Measurements from ENCODE around the gene KATNAL1. TPM values are rescaled to one million over a fixed set of nuclear protein-coding genes. Genes with fewer than 3 reads are reported as not detected.

The KATNAL1 gene
- total RNA-seq, 1 donor from 2014 or later = 7.5 TPM

DNA sequence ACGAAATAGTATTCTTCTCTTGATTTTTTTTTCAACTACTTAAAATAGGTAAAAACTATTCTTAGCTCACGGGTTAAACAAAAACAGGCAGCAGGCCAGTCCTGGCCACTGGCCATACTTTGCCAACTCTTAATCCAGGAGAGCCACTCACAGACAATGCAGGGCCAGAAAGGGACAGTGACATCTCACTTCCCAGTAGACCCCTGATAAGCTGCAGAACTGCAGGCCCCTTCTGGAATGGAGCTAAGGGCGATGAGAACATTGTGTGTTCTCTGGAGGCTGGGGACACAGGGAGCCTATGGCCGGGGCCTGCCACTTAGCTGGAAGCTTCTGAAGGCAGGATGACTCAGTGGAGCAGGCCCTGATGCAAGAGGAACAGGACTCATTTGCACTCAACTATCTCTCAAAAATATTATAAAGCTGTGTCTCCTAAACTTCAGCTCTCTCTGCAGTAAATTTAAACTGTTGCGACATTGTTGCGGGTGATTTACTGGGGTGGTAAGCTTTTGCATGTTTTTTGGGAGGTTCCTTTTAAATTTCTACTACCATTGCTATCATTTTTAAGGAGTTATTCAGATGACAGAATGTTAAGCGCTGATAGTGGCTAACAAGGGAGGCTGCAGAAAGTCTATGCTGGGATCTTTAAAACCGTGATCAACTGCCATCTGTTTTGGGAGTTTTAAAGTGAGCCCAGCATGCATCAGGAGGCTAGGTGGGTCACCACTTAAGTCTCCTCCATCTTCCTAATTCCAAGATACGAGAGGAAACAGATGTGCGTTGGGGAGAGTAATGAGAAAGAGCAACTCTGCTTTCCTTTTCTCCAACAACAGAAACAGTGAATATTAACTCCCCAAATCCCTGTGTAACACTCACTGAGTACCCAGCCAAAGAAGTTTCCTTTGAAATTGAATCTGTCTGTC lies 33.2 kb upstream of the KATNAL1 start:
- DNase-seq = no peak
- intact Hi-C loops (cut with micrococcal nuclease) = no loop called here
- no peak overlapping the region for H3K27ac Mint-ChIP-seq
- peaks cover 40% of the 10 kb centered on the region for H3K36me3 Mint-ChIP-seq (ENCODE audit: low read depth)
- peaks cover 15% of the 10 kb centered on the region for H3K4me1 Mint-ChIP-seq
- H3K27me3 Mint-ChIP-seq = no peaks in the 10 kb centered on the region
- H3K9me3 Mint-ChIP-seq = no peaks in the 10 kb centered on the region
- H3K4me3 Mint-ChIP-seq = no peak overlapping the region

DNA sequence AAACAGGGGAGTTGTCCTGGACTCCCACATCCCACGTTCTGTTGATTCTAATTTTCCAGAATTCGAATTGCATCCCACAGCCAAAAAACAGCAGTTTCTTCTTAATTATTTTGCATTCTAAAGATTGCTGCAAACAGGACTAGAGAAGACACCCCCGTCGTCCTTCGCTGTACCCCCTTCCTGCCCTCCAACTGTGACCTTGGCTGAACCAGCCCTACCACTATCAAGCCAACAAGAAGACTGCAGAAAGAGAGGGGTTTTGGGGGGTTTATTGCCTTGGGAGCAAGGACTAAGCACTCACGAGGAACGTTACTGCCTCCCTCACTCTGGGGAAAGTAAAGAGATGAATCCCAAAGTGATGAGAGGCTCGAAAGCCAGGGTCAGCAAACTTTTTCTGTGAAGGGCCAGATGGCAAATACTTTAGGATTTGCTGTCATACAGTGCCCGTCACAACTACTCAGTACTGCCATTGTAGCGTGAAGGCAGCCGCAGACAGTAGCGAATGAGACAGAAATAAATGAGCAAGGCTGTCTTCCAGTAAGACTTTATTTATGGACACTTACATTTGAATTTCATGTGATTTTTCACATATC lies 32.5 kb upstream of the KATNAL1 start:
- Mint-ChIP-seq H3K36me3 (ENCODE audit: low read depth) (peaks cover 34% of the 10 kb centered on the region), H3K9me3 (no peaks in the 10 kb centered on the region), H3K4me3 (no peak overlapping the region), H3K27me3 (no peaks in the 10 kb centered on the region), H3K27ac (no peak overlapping the region), H3K4me1 (peaks cover 8% of the 10 kb centered on the region)
- intact Hi-C loops (cut with micrococcal nuclease) = no loop called here
- no peak for DNase-seq

DNA sequence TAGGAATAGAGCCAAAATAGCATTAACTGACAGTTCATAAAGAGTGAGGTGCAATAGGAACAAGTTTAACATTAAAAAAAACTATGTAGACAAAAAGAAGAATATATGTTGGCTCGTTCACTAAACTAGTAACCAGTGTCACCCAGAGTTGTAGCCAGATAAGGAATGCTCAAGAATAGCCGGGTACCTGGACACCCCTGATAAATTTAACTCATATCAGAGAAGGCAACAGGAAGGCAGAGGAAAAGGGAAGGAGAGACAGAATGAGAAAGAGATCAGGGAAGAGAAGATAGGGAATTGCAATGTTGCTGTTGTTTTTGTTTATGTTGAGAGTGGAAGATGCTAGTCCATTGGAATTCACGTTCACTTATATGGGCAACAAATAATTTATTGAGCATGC lies 31.6 kb upstream of the KATNAL1 start:
- no peaks in the 10 kb centered on the region for H3K27me3 Mint-ChIP-seq
- H3K27ac Mint-ChIP-seq = no peak overlapping the region
- no peak for DNase-seq
- peaks cover 7% of the 10 kb centered on the region for H3K4me1 Mint-ChIP-seq
- no peak overlapping the region for H3K4me3 Mint-ChIP-seq
- no peaks in the 10 kb centered on the region for H3K9me3 Mint-ChIP-seq
- intact Hi-C loops (cut with micrococcal nuclease) = no loop called here
- peaks cover 34% of the 10 kb centered on the region for H3K36me3 Mint-ChIP-seq (ENCODE audit: low read depth)

DNA sequence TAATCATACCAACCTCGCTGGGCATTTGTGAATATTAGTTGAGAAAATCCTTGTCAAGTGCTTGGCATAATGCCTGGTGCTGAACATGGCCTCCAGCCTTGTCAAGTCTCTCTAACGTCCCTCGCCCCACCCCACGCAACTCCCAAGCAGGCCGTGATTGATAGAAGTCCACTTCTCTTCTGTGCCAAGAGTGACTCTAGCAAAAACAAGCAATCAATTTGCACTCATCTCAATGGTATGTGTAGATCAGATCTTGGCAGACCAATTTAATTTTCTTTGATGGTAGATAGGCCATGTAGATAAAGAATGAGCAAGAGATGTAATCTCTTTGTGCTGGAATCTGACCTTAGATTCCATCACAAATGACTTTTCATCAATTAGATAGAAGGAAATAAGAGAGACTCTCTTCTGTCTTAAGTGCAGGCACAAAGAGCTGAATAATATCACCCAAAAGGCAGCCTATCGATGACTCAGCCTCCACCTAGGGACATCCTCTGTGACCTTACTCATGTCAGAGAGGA lies 31.0 kb upstream of the KATNAL1 start:
- H3K27me3 Mint-ChIP-seq = no peaks in the 10 kb centered on the region
- no peak for DNase-seq
- intact Hi-C loops (cut with micrococcal nuclease) = no loop called here

DNA sequence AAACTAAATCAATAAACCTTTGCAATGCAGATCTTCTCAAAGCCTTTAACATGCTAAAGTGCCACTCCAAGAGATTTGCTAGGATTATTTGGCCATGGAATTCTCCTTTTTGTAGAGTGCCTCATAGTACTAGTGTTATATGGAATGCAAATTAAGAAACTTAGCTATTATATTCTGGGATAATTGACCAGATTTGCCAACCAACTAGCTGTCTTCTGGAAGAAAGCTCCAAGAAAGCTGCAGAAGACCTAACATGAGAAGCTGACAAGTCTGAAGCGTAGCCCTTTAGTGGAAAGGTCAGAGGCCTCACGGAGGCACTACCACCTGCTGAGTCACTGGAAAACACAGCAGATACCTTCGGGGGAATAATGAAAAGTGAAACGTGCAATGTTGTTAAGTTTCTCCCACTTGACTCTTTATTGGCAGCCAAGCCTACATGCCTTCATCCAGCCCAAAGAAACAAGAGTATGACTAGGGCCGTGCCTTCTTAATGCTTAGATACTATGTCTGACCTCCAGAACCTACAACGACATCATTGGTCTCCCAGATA lies 29.8 kb upstream of the KATNAL1 start:
- H3K36me3 Mint-ChIP-seq (ENCODE audit: low read depth) = peaks cover 25% of the 10 kb centered on the region
- H3K4me1 Mint-ChIP-seq = peaks cover 4% of the 10 kb centered on the region
- no peak for DNase-seq
- H3K9me3 Mint-ChIP-seq = no peaks in the 10 kb centered on the region
- H3K27ac Mint-ChIP-seq = no peak overlapping the region
- no peak overlapping the region for H3K4me3 Mint-ChIP-seq
- intact Hi-C loops (cut with micrococcal nuclease) = no loop called here
- no peaks in the 10 kb centered on the region for H3K27me3 Mint-ChIP-seq

More for the DNA sequence above, 31.0 kb upstream of the KATNAL1 start:
- no peaks in the 10 kb centered on the region for H3K9me3 Mint-ChIP-seq
- H3K27ac Mint-ChIP-seq = no peak overlapping the region
- no peak overlapping the region for H3K4me3 Mint-ChIP-seq
- peaks cover 5% of the 10 kb centered on the region for H3K4me1 Mint-ChIP-seq
- H3K36me3 Mint-ChIP-seq (ENCODE audit: low read depth) = peaks cover 31% of the 10 kb centered on the region

DNA sequence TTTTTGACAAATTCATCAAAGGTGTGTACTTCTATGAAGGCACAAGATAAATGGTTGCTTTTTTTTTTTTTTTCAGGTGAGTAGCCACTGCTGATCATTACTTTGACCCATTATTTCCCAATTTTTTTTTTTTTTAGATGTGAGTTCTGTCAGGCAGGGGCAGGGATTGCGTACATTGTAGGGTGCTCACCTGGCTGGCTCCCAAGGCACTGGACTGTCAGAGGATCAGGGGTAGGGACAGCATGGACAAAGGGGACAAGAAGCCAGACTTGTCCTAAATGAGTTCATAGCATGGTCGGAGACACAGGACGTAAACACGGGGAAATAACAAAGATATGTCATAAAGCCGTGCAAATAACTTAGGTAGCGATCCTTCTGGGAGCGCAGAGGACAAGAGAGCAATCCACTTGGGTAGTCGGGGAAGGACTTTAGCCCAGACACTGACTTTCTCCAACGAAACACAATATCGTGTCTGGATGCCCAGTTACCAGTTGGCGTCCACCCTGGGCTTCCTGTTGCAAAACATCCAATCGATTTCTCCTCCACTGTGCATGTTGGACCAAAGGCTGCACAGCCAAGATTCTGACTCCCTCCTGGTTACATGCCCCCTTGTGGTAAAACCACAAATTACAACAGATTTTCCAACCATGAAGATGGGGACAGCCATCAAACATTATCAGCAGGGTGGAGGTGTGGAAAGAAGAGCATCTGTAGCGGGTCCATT lies 27.5 kb upstream of the KATNAL1 start:
- peak; percentile 83 for DNase-seq
- Mint-ChIP-seq H3K27ac (no peak overlapping the region), H3K27me3 (no peaks in the 10 kb centered on the region), H3K9me3 (no peaks in the 10 kb centered on the region), H3K4me1 (peaks cover 6% of the 10 kb centered on the region), H3K36me3 (ENCODE audit: low read depth) (peaks cover 17% of the 10 kb centered on the region), H3K4me3 (no peak overlapping the region)
- intact Hi-C loops (cut with micrococcal nuclease) = loop anchor here (1.0 kb wide), 1 partner anchor 203 kb away; no protein-coding TSS in a partner anchor

DNA sequence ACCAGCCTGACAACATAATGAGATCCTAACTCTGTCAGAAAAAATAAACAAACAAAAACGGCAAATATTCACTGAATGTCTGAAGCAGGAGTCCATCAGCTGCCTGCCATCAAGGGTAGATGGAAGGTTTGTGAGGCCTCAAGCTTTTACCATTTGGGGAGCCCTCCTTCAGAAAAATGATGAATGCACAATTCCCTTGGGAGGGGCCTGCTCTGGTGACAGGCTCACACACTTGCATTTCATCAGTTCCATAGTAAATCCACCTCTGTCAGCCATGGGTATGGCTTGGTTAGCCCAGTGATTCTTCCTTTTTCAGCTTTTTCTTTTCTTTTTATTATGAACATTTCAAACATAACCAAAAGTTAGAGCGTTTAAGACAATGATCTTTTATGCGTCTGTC lies 26.3 kb upstream of the KATNAL1 start:
- Mint-ChIP-seq H3K27ac (no peak overlapping the region), H3K36me3 (ENCODE audit: low read depth) (peaks cover 8% of the 10 kb centered on the region), H3K9me3 (no peaks in the 10 kb centered on the region), H3K4me1 (peaks cover 9% of the 10 kb centered on the region), H3K27me3 (no peaks in the 10 kb centered on the region), H3K4me3 (no peak overlapping the region)
- intact Hi-C loops (cut with micrococcal nuclease) = no loop called here
- no peak for DNase-seq

DNA sequence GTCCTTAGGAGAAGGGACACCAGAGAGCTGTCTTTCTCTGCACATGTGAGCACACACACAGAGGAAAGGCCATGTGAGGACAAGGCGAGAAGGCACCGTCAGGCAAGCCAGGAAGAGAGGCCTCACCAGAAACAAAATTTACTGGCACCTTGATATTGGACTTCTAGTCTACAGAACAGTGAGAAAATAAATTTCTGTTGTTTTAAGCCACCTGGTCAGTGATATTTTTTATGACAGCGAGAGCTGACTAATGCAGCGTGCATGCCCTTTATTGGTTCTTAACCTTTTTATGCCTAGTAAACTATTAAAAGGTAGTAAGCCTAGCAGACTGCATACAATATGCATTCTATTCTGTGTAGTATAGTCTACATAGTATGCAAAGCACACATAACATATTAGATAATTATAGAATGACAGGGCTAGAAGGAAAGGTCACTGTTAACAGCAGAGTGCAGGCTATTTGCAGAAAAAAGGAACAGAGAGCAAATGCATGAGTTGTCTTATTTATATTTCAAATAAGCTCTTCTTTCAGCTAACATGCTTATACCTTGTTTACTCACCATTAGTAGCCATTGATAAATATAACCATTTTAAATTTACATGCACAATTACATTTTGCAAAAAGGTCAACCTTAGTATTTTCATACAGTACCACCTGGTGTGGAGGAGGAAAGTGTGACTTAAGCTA lies 25.2 kb upstream of the KATNAL1 start:
- Mint-ChIP-seq H3K36me3 (ENCODE audit: low read depth) (peaks cover 4% of the 10 kb centered on the region), H3K4me3 (no peak overlapping the region), H3K27me3 (no peaks in the 10 kb centered on the region), H3K27ac (no peak overlapping the region), H3K9me3 (no peaks in the 10 kb centered on the region), H3K4me1 (peaks cover 9% of the 10 kb centered on the region)
- intact Hi-C loops (cut with micrococcal nuclease) = no loop called here
- no peak for DNase-seq

DNA sequence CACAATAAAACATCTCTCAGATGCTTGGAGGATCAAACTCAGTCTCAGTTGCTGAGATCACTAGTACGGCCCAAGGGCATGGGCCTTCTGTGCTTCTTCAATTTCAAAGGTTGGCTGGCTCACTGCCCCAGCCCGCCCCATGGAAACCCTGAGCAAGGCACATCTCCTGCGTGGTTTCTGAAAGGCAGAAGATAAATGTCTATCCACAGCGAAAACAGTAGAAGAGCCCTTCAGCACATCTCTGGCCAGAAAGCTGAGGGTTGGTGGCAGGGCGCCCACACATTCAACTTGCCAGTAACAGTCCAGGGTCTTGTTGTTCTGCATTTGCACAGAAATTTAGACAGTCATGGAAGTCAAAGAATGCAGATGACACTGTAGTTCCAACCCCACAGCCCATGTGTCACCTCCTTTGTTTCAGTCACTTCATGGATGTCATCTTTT lies 24.0 kb upstream of the KATNAL1 start:
- intact Hi-C loops (cut with micrococcal nuclease) = no loop called here
- H3K27me3 Mint-ChIP-seq = peaks cover under 1% of the 10 kb centered on the region
- no peak overlapping the region for H3K27ac Mint-ChIP-seq
- H3K9me3 Mint-ChIP-seq = no peaks in the 10 kb centered on the region
- peaks cover 5% of the 10 kb centered on the region for H3K4me1 Mint-ChIP-seq
- H3K36me3 Mint-ChIP-seq (ENCODE audit: low read depth) = peaks cover 1% of the 10 kb centered on the region
- DNase-seq = no peak
- no peak overlapping the region for H3K4me3 Mint-ChIP-seq

DNA sequence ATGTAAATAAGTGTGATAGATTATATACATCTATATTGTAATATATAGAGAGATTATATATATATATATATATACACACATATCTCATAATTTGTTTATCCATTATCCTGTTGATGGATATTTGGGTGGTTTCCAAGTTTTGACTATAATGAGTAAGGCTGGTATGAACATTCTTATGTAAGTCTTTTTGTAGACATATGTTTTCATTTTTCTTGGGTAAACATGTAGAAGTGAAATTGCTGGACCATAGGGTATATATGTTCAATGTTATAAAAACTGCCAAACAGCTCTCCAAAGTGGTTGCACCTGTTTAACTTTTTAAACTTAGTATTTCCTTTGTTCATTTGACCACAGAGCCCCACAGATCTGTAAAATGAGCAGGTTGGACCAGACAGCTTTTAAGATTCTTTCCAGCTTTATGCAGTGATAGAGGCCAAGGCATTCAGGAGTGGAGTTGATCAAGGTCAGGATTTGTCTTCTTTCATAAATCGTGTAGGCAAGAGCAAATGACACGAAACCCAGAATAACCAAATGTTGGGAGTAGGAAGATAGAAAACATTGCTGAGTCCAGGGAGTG lies 21.7 kb upstream of the KATNAL1 start:
- Mint-ChIP-seq H3K36me3 (ENCODE audit: low read depth) (peaks cover 5% of the 10 kb centered on the region), H3K4me3 (no peak overlapping the region), H3K4me1 (peaks cover 10% of the 10 kb centered on the region), H3K9me3 (no peaks in the 10 kb centered on the region), H3K27me3 (peaks cover 3% of the 10 kb centered on the region), H3K27ac (no peak overlapping the region)
- no peak for DNase-seq
- intact Hi-C loops (cut with micrococcal nuclease) = no loop called here

DNA sequence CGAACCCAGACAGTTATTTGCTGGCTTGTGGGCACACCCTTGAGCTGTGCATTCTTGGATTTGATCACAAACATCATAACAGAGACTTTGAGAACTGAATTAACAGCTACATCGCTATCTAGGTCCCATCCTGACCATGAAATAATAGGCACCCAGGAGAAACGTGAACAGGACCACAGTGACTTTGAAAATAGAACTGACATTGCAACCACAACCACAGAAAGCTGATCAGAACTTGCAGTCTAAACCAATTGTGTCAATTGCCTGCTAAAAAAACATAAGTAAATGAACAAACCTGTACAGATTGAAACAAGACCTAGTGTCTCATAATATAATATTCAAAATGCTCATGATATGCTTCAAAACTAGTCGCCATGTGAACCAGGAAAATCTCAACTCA lies 18.3 kb upstream of the KATNAL1 start:
- intact Hi-C loops (cut with micrococcal nuclease) = no loop called here
- peaks cover 8% of the 10 kb centered on the region for H3K36me3 Mint-ChIP-seq (ENCODE audit: low read depth)
- no peak for DNase-seq
- H3K4me1 Mint-ChIP-seq = peaks cover 8% of the 10 kb centered on the region
- H3K27me3 Mint-ChIP-seq = peaks cover 3% of the 10 kb centered on the region
- H3K27ac Mint-ChIP-seq = no peak overlapping the region
- H3K4me3 Mint-ChIP-seq = no peak overlapping the region
- no peaks in the 10 kb centered on the region for H3K9me3 Mint-ChIP-seq

DNA sequence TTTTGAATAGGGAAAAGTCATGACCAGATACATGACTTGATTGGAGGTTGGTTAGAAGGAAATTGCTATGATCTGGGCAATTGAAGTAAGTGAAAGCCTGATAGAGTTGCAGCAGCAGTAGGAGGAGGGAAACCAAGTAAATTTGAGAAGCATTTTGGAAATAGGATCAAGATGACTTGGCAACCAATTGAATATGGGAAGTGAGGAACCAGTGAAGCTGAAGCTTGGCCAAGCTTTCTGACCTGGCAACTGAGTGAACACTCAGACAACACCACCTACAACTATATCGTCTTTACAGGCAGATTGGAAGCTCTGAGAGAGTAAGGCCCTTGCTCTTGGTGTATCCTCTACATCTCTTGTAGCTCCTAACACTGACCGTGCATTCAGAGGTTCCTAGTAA lies 16.2 kb upstream of the KATNAL1 start:
- intact Hi-C loops (cut with micrococcal nuclease) = no loop called here
- Mint-ChIP-seq H3K27ac (no peak overlapping the region), H3K36me3 (ENCODE audit: low read depth) (peaks cover 11% of the 10 kb centered on the region), H3K9me3 (no peaks in the 10 kb centered on the region), H3K4me1 (peaks cover 6% of the 10 kb centered on the region), H3K4me3 (no peak overlapping the region), H3K27me3 (peaks cover 3% of the 10 kb centered on the region)
- DNase-seq = no peak

DNA sequence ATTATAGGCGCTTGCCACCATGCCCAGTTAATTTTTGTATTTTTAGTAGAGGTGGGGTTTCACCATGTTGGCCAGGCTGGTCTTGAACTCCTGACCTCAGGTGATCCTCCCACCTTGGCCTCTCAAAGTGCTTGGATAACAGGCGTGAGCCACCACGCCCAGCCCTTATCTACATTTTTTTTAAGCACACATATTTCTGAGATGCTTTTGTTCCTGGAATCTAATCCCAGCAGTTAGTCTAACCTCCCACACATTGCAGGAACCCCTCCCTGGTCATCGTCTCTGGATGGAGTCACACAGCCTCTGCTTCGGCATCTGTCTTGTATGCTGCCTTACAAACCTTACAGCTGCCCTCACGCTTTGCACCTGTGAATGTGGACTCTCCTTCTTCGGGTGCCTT lies 15.1 kb upstream of the KATNAL1 start:
- no peak for DNase-seq
- peaks cover 3% of the 10 kb centered on the region for H3K27me3 Mint-ChIP-seq
- intact Hi-C loops (cut with micrococcal nuclease) = no loop called here
- no peaks in the 10 kb centered on the region for H3K9me3 Mint-ChIP-seq
- H3K36me3 Mint-ChIP-seq (ENCODE audit: low read depth) = peaks cover 11% of the 10 kb centered on the region
- H3K4me1 Mint-ChIP-seq = peaks cover 6% of the 10 kb centered on the region
- H3K27ac Mint-ChIP-seq = no peak overlapping the region
- H3K4me3 Mint-ChIP-seq = no peak overlapping the region
